Loucy (cell line): Measurements from ENCODE around the gene PPP2R5C.

Source experiments
- H2AFZ ChIP-seq: fragments of 200-600 bp; sonication (generic); 2 replicates; pipeline ENCODE4 v1.6.0; 2016; ENCODE audit warnings: antibody characterized with exemption, mild to moderate bottlenecking, low read length, moderate library complexity
- H3F3A ChIP-seq: fragments of 200-600 bp; 2 replicates; pipeline ENCODE4 v1.6.0; 2016; ENCODE audit warnings: antibody characterized with exemption, low read depth, mild to moderate bottlenecking
- H3K27me3 ChIP-seq: fragments of 200-600 bp; sonication (generic); 2 replicates; pipeline ENCODE4 v1.6.1; 2014; ENCODE audit warnings: low read length, mild to moderate bottlenecking; ENCODE audit not compliant: insufficient read depth, poor library complexity, severe bottlenecking
- H3K36me3 ChIP-seq: fragments of 200-600 bp; sonication (generic); 2 replicates; pipeline ENCODE4 v1.6.1; 2016; ENCODE audit warnings: low read length; ENCODE audit not compliant: insufficient read depth
- H3K4me1 ChIP-seq: fragments of 200-600 bp; sonication (generic); 2 replicates; pipeline ENCODE4 v1.5.1; 2014; ENCODE audit warnings: low read length, mild to moderate bottlenecking; ENCODE audit not compliant: insufficient read depth, poor library complexity, severe bottlenecking
- H3K4me2 ChIP-seq: fragments of 200-600 bp; sonication (generic); 2 replicates; pipeline ENCODE4 v1.6.0; 2014; ENCODE audit warnings: antibody characterized with exemption, low read length, low read depth, mild to moderate bottlenecking; ENCODE audit not compliant: poor library complexity, severe bottlenecking
- H3K4me3 ChIP-seq: fragments of 200-600 bp; sonication (generic); 2 replicates; pipeline ENCODE4 v1.5.1; 2014; ENCODE audit warnings: low read length, mild to moderate bottlenecking, mixed read lengths; ENCODE audit not compliant: poor library complexity, severe bottlenecking
- H3K79me2 ChIP-seq: fragments of 200-600 bp; sonication (generic); 2 replicates; pipeline ENCODE4 v1.6.1; 2014; ENCODE audit warnings: low read length; ENCODE audit not compliant: insufficient read depth
- H3K9ac ChIP-seq: fragments of 200-600 bp; sonication (generic); 2 replicates; pipeline ENCODE4 v1.6.0; 2014; ENCODE audit warnings: mild to moderate bottlenecking, low read depth, low read length, moderate library complexity; ENCODE audit not compliant: poor library complexity, severe bottlenecking
- H3K9me2 ChIP-seq: fragments of 200-600 bp; sonication (generic); replicated peaks from 2 replicates; pipeline ENCODE4 v1.6.1; 2016; ENCODE audit warnings: low read depth, low read length, mixed read lengths
- H3K9me3 ChIP-seq: fragments of 200-600 bp; sonication (generic); 2 replicates; pipeline ENCODE4 v1.6.1; 2014; ENCODE audit warnings: mild to moderate bottlenecking, antibody characterized with exemption, low read length, low read depth; ENCODE audit not compliant: insufficient read depth
- H4K20me1 ChIP-seq: fragments of 200-600 bp; sonication (generic); 2 replicates; pipeline ENCODE4 v1.6.0; 2014; ENCODE audit warnings: antibody characterized with exemption, low read length, mild to moderate bottlenecking; ENCODE audit not compliant: insufficient read depth, poor library complexity, severe bottlenecking
- EZH2phosphoT487 ChIP-seq: fragments of 200-600 bp; IDR thresholded peaks from 2 replicates; pipeline ENCODE4 v1.6.1; 2018; ENCODE audit warnings: antibody characterized with exemption, mild to moderate bottlenecking, moderate library complexity, borderline replicate concordance
- TF ChIP-seq, protein P1 (sequence below): fragments of 200-600 bp; sonication (generic); conservative IDR thresholded peaks from 2 replicates; pipeline ENCODE4 v1.5.1; 2014; ENCODE audit warnings: mild to moderate bottlenecking, antibody characterized with exemption, low read length

PPP2R5C gene

DNA sequence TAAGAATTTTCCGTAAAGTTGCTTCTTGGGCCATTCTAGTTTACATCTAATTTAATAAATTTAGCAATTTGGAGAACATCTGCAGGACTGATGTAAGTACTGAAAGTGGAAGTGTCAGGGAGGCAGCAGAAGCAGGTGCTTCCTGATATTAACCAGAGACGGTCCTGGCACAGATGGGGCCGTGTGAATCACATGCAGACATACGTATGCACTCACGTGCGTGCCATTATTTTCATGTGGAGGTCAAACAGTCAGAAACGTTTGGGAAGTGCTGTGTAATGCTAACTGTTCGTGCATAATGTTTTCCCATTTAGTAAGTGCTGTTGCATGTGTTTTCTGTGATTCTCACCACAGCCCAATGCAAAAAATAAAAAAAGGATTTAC is 115.0 kb downstream of the PPP2R5C start:
- H3K9me2 ChIP-seq, result no peaks in the 10 kb centered on the region
- H2AFZ ChIP-seq, result no peak overlapping the region
- H3F3A ChIP-seq, result peaks cover 11% of the 10 kb centered on the region
- peak overlapping the region; percentile 69 for H3K4me3 ChIP-seq
- no peaks in the 10 kb centered on the region for H3K9me3 ChIP-seq
- H3K79me2 ChIP-seq, result peaks cover 90% of the 10 kb centered on the region
- TF ChIP-seq, protein P1, sequence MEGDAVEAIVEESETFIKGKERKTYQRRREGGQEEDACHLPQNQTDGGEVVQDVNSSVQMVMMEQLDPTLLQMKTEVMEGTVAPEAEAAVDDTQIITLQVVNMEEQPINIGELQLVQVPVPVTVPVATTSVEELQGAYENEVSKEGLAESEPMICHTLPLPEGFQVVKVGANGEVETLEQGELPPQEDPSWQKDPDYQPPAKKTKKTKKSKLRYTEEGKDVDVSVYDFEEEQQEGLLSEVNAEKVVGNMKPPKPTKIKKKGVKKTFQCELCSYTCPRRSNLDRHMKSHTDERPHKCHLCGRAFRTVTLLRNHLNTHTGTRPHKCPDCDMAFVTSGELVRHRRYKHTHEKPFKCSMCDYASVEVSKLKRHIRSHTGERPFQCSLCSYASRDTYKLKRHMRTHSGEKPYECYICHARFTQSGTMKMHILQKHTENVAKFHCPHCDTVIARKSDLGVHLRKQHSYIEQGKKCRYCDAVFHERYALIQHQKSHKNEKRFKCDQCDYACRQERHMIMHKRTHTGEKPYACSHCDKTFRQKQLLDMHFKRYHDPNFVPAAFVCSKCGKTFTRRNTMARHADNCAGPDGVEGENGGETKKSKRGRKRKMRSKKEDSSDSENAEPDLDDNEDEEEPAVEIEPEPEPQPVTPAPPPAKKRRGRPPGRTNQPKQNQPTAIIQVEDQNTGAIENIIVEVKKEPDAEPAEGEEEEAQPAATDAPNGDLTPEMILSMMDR, result no peak
- TF ChIP-seq EZH2phosphoT487, result no peak
- peaks cover 52% of the 10 kb centered on the region for H3K4me1 ChIP-seq
- H3K9ac ChIP-seq, result peak overlapping the region; percentile 65
- no peaks in the 10 kb centered on the region for H3K27me3 ChIP-seq
- peak overlapping the region; percentile 78 for H3K4me2 ChIP-seq
- H4K20me1 ChIP-seq, result peaks cover 79% of the 10 kb centered on the region
- H3K36me3 ChIP-seq, result peaks cover 31% of the 10 kb centered on the region; the same call in 1 of the 2 replicates

DNA sequence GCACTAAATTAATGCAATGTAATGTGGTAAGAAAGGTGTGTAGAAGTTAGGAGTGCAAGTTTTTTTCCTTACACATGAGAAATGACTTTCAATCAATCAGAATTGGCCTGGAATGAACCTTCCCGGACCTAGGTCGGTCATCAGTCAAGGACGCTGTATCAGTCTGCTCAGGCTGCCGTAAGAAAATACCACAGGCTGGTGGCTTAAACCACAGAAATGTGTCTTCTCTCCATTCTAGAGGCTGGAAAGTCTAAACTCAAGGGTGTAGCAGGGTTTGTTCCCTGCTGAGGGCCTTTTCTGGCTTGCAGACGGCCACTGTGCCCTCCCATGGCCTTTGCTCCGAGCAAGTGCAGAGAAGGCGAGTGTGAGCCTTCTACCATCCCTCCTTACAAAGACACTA is 116.3 kb downstream of the PPP2R5C start:
- no peak overlapping the region for H3K9ac ChIP-seq
- TF ChIP-seq, protein P1, result no peak
- TF ChIP-seq EZH2phosphoT487, result no peak
- peak overlapping the region; percentile 78 for H3K4me2 ChIP-seq
- H3K27me3 ChIP-seq, result no peaks in the 10 kb centered on the region
- H3K36me3 ChIP-seq, result peaks cover 43% of the 10 kb centered on the region; the same call in 1 of the 2 replicates
- H2AFZ ChIP-seq, result no peak overlapping the region
- peaks cover 70% of the 10 kb centered on the region for H4K20me1 ChIP-seq
- H3K4me3 ChIP-seq, result no peak overlapping the region
- no peaks in the 10 kb centered on the region for H3K9me3 ChIP-seq
- H3K79me2 ChIP-seq, result peaks cover 90% of the 10 kb centered on the region
- H3K9me2 ChIP-seq, result no peaks in the 10 kb centered on the region
- peaks cover 11% of the 10 kb centered on the region for H3F3A ChIP-seq
- H3K4me1 ChIP-seq, result peaks cover 52% of the 10 kb centered on the region

DNA sequence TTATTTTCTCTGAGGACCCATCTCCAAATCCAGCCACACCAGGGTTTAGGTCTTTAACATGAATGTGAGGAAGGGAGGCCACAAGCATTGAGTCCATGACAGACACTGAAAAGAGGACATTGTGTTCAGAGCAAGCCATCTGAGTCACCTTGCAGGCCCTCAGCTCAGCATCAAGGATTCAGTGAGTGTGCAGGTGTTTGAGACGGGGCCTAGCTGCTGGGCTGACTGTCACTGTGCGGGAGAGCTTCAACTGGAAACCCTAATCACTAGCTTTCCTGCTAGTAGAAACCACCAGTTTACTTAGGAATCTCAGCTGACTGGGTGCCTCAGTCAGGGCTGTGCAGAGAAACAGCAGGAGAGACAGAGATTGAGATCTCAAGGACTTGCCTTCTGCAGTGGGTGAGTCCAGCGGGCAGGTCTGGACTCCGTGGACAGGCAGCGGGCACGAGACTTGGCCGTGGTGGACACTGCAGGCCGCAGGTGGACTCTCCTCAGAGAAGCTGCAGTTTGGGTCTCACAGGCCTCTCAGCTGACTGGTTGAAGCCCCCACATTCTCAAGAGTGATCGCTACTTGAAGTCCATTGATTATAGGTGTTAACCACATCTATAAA is 116.8 kb downstream of the PPP2R5C start:
- Histone ChIP-seq H3K9ac (no peak overlapping the region), H3K4me2 (no peak overlapping the region), H3K9me3 (no peaks in the 10 kb centered on the region), H3K4me1 (peaks cover 48% of the 10 kb centered on the region), H3K79me2 (peaks cover 85% of the 10 kb centered on the region), H2AFZ (no peak overlapping the region), H3K36me3 (peaks cover 49% of the 10 kb centered on the region; the same call in 1 of the 2 replicates), H3K9me2 (no peaks in the 10 kb centered on the region), H3K4me3 (no peak overlapping the region), H3K27me3 (no peaks in the 10 kb centered on the region), H4K20me1 (peaks cover 65% of the 10 kb centered on the region), H3F3A (peaks cover 11% of the 10 kb centered on the region)
- TF ChIP-seq, protein P1, result no peak
- TF ChIP-seq EZH2phosphoT487, result no peak
